ENCODE results near the gene KISS1R.

KISS1R gene

DNA sequence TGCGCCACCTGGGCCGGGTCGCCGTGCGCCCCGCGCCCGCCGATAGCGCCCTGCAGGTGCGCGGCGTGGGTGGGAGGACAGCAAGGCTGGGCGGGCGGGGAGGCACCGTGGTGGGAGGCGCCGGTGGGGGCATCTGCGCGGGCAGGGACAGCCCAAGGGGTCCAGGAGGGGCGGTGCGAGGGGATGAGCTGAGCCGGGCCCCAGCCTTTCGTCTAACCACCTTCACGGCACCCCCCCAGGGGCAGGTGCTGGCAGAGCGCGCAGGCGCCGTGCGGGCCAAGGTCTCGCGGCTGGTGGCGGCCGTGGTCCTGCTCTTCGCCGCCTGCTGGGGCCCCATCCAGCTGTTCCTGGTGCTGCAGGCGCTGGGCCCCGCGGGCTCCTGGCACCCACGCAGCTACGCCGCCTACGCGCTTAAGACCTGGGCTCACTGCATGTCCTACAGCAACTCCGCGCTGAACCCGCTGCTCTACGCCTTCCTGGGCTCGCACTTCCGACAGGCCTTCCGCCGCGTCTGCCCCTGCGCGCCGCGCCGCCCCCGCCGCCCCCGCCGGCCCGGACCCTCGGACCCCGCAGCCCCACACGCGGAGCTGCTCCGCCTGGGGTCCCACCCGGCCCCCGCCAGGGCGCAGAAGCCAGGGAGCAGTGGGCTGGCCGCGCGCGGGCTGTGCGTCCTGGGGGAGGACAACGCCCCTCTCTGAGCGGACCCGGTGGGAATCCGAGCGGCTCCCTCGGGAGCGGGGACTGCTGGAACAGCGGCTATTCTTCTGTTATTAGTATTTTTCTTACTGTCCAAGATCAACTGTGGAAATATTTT lies 3.1 kb downstream of the KISS1R start:
- DNase-seq (ENCODE audit: low spot score): no peak

GRCh38 chr19:924553-925086 lies 7.5 kb downstream of the KISS1R start:
- DNase-seq (ENCODE audit: low spot score): peak; percentile 61

- peak; percentile 79 for DNase-seq (ENCODE audit: low spot score)
Measured at GRCh38 chr19:925087-925525, 8.0 kb downstream of the KISS1R start.

- DNase-seq (ENCODE audit: low spot score): peak; percentile 86
Measured at GRCh38 chr19:925526-926322, 8.6 kb downstream of the KISS1R start, which contains the start of gene ARID3A. Gene ARID3A, plus strand, starts transcription at chr19:926035. Its CDS starts 3,494 bp downstream, at chr19:929529.

DNA sequence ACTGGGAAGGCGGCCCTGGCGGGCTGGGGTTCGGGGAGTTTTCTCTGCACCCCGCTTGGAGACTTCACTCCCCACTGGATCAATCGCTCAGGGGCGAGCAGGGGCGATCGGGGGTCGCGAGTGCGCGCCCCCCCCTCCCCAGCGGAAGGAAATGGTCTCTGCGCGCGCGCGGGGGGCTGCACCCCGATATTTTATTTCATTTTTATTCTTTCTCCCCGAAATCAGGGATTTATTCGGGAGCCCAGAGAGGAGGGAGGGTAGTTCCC lies 9.1 kb downstream of the KISS1R start:
- DNase-seq (ENCODE audit: low spot score): no peak

DNA sequence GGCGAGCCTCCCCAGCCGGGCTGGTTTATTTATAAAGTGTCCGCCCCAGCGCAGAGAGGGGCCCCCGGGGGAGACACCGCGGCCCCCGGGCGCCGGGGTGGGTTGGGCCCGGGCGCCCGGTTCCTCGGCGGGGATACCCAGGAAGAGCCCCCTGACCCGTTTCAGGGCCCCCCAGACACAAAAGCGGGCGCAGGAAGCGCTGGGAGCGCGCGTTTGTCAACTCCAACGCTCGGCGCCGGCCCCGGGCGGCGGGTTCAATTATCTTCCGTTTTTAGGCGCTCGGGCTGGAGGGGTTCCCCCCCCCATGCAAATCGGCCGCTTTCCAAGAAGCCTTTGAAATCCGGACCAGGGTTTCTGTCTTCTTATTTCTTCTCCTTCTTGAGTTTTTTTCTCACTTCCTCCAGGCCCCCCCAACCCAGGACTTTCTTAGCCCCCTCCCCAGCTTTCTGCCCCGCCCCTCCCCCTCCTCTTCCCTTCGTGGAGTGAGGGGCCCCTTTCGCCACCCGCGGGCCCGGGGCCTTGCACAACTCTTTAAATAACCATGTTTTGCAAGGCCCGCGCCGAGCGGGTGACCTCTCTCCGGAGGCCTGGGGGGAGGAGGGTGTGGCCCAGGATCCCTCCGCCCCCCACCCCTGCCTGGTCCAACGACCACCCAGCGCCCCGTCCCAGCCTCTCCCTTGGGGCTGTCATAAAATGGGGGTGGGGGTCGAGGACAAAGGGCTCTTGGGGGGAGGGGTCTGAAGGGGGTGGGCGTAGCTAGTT lies 9.6 kb downstream of the KISS1R start:
- peak; percentile 76 for DNase-seq (ENCODE audit: low spot score)

DNA sequence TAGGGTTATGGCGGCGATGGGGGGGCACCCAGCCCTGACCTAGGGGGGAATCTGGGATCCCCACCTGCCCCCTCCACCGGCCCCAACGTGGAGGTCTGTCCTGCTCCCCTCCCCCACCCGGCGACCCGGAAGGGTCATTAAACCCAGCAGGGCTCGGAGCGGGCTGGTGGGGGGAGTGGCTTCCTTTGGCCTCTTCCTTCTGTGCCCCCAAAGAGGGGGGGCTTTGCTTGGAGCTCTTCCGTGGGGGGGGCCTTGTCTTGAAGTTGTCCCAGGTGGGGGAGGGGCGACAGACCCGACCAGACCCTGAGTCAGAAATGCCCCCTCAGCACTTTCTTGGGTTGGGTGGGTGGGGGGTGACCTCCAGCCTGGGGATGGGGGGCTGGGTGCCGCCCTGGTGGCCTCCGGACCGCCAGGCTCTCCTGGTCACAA lies 10.2 kb downstream of the KISS1R start:
- DNase-seq (ENCODE audit: low spot score): peak; percentile 59

- DNase-seq (ENCODE audit: low spot score): peak; percentile 63
Measured at GRCh38 chr19:927780-928401, 10.8 kb downstream of the KISS1R start.

DNA sequence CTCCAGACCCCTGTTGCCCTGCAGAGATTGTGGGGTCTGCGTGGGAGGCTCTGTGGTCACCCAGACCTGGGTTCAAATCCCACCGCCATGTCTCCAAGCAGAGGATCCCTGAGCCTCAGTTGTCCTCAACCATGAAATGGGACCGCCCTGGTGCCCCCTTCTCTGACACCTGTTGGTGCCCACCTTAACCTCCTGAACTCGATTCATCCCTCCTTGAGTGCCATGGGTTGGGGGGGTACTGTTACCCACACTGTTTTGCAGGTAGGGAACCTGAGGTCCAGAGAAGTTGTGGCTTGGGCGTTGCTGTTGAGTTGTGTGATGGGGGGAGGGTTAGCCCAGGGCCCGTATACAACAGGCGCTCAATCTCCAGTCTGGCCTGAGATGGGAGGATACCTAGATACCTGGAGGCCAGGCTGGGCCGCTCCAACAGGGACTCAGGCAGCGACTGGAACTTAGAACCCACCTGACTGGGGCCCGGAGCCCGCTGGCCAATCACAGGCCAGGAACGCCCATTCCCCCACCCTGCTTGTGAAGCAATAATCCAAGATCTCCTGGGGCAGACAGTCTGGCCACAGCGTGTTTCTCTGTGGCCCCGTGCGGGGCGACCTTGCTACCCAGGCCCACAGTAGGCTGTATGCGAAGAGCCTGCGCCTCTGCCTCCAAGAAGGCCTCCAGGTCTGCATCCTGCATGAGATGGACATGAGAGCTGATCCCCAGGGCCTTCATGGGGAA lies 11.5 kb downstream of the KISS1R start:
- DNase-seq (ENCODE audit: low spot score): peak; percentile 94

GRCh38 chr19:929203-929890 lies 12.2 kb downstream of the KISS1R start:
- no peak for DNase-seq (ENCODE audit: low spot score)

- no peak for DNase-seq (ENCODE audit: low spot score)
Measured at GRCh38 chr19:929891-930258, 12.7 kb downstream of the KISS1R start.

GRCh38 chr19:931860-932647 lies 14.9 kb downstream of the KISS1R start:
- no peak for DNase-seq (ENCODE audit: low spot score)

- DNase-seq (ENCODE audit: low spot score): no peak
Measured at GRCh38 chr19:932648-933552, 15.8 kb downstream of the KISS1R start.

DNA sequence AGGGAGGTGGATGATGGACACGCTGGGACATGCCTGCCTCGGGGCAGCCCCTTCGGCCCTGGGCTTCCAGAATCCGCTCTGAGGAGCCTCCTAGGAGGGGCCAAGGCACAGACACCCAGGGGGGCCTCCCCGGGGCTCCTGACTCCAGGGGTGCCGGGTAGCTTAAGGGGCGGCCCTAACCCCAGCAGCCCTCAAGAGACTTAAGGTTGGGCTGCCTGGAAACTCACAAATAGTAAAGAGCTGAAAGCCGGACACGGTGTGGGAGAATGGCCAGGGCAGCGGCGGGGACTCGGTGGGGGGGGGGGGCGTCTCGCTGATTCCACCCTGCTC lies 16.4 kb downstream of the KISS1R start:
- DNase-seq (ENCODE audit: low spot score): no peak

GRCh38 chr19:934197-934840 lies 17.2 kb downstream of the KISS1R start:
- DNase-seq (ENCODE audit: low spot score): no peak

DNA sequence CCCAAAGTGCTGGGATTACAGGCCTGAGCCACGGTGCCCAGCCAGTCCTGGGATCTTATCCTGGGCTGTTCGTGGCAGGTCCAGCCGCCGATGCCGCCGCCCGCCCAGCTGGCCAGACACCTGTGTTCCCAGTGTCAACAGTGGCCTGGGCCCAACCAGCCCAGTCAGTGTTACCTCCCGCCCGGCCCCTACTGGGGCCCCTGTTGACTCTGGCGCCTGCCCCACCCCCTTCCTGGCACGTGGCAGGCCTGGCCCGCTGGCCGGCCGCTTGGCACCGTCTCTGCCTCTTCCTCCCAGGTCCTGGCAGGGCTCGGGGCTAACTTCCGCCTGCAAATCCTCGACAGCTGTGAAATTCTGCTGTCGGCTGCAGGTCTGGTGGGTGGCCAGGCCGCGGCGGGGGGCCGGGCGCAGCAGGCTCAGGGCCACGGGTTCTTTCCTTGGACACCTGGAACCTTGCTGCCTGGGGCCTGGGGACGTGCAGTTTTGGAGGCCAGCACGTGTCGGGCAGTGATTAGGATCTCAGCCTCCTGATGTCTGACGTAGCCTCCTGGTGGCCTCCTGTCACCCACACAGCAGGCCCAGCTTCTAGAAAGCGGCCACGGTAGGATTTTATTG lies 17.8 kb downstream of the KISS1R start:
- DNase-seq (ENCODE audit: low spot score): no peak

DNA sequence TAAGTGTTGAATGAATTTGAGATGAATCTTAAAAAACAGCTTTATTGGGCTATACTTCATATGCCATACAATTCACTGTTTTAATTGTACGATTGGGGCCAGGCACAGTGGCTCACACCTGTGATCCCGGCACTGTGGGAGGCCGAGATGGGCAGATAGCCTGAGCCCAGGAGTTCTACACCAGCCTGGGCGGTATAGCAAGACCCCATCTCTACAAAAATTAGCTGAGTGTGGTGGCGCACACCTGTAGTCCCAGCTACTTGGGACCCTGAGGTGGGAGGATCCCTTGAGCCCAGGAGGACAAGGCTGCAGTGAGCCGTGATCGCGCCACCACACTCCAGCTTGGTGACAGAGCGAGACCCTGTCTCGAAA lies 19.0 kb downstream of the KISS1R start:
- DNase-seq (ENCODE audit: low spot score): no peak

GRCh38 chr19:937259-937694 lies 20.1 kb downstream of the KISS1R start:
- no peak for DNase-seq (ENCODE audit: low spot score)
